LNCaP clone FGC (cell line): Measurements from ENCODE around the gene TRNT1.

Source experiments
- DNase-seq: peaks from one replicate; pipeline ENCODE4 v3.0.0-alpha.2; 2011; ENCODE audit warnings: low read depth
- H3K4me3 ChIP-seq: 2 replicates; pipeline ENCODE4 v1.5.1; 2011; ENCODE audit warnings: mild to moderate bottlenecking, low read depth, low read length, control low read depth
- CTCF ChIP-seq: IDR thresholded peaks from 2 replicates; pipeline ENCODE4 v1.5.1; 2012; ENCODE audit warnings: mild to moderate bottlenecking; ENCODE audit not compliant: control insufficient read depth, insufficient read depth; ENCODE audit errors: extremely low read depth

TRNT1 gene

GRCh38 chr3:3110749-3111361, 15.9 kb upstream of the TRNT1 start:
- no peak for TF ChIP-seq CTCF
- H3K4me3 ChIP-seq, result no peak overlapping the region
- DNase-seq, result no peak

- TF ChIP-seq CTCF, result no peak
- DNase-seq, result no peak
These were observed 13.6 kb upstream of the TRNT1 start for GRCh38 chr3:3113042-3113709.

GRCh38 chr3:3117651-3118050, 9.1 kb upstream of the TRNT1 start:
- H3K4me3 ChIP-seq, result no peak overlapping the region
- no peak for TF ChIP-seq CTCF
- peak; percentile 81 for DNase-seq

More at GRCh38 chr3:3113042-3113709, 13.6 kb upstream of the TRNT1 start:
- no peak overlapping the region for H3K4me3 ChIP-seq

GRCh38 chr3:3119393-3119851, 7.3 kb upstream of the TRNT1 start:
- H3K4me3 ChIP-seq, result no peak overlapping the region
- TF ChIP-seq CTCF, result no peak
- DNase-seq, result no peak

- H3K4me3 ChIP-seq, result peak overlapping the region; percentile 85
- no peak for TF ChIP-seq CTCF
- DNase-seq, result no peak
These were observed 763 bp upstream of the TRNT1 start for GRCh38 chr3:3125977-3126376.

GRCh38 chr3:3127432-3128010, 781 bp downstream of the TRNT1 start:
- no peak for DNase-seq
- peak overlapping the region; percentile 85 for H3K4me3 ChIP-seq
- TF ChIP-seq CTCF, result no peak
